SK-N-MC (cell line): Measurements from ENCODE around the gene PLIN5.

Source experiments
- EZH2 ChIP-seq: fragments of 200-600 bp; sonication (generic); IDR thresholded peaks from one replicate; pipeline ENCODE4 v1.6.1; 2017; ENCODE audit warnings: antibody characterized with exemption
- FOXP2 ChIP-seq: optimal IDR thresholded peaks from 2 replicates; pipeline ENCODE3; 2011; ENCODE audit warnings: mild to moderate bottlenecking, moderate library complexity; ENCODE audit not compliant: insufficient read depth; ENCODE audit errors: extremely low read length, control extremely low read depth
- POLR2AphosphoS5 ChIP-seq: IDR thresholded peaks from 2 replicates; pipeline ENCODE4 v1.6.1; 2012; ENCODE audit warnings: mild to moderate bottlenecking, low read depth, low read length, borderline replicate concordance

GRCh38 chr19:4503825-4504170, 31.2 kb downstream of the PLIN5 start:
- TF ChIP-seq EZH2 = no peak
- TF ChIP-seq FOXP2 = no peak
- TF ChIP-seq POLR2AphosphoS5 = no peak
